ENCODE data around the gene SASH1.

SASH1 gene

GRCh38 chr6:148464319-148465010 is 121.8 kb downstream of the SASH1 start:
- peak; percentile 45 to 51 for DNase-seq

GRCh38 chr6:148465011-148465335 is 122.3 kb downstream of the SASH1 start:
- no peak for DNase-seq

- DNase-seq = no peak
Observed at GRCh38 chr6:148465670-148466069, 123.0 kb downstream of the SASH1 start.

GRCh38 chr6:148466158-148466557 is 123.5 kb downstream of the SASH1 start:
- DNase-seq = no peak

- no peak for DNase-seq
Observed at GRCh38 chr6:148467926-148468325, 125.3 kb downstream of the SASH1 start.

GRCh38 chr6:148470156-148470555 is 127.5 kb downstream of the SASH1 start:
- no peak for DNase-seq

GRCh38 chr6:148470606-148471465 is 128.2 kb downstream of the SASH1 start:
- DNase-seq = no peak

GRCh38 chr6:148471624-148472159 is 129.1 kb downstream of the SASH1 start:
- no peak for DNase-seq

- DNase-seq = no peak
Observed at GRCh38 chr6:148472171-148473105, 129.8 kb downstream of the SASH1 start.

- DNase-seq = no peak
Observed at GRCh38 chr6:148479497-148479896, 136.9 kb downstream of the SASH1 start.

GRCh38 chr6:148487461-148487860 is 144.8 kb downstream of the SASH1 start:
- no peak for DNase-seq

GRCh38 chr6:148491638-148492251 is 149.1 kb downstream of the SASH1 start:
- no peak for DNase-seq

- no peak for DNase-seq
Observed at GRCh38 chr6:148492654-148493290, 150.1 kb downstream of the SASH1 start.

GRCh38 chr6:148493424-148493823 is 150.8 kb downstream of the SASH1 start:
- no peak for DNase-seq

- no peak for DNase-seq
Observed at GRCh38 chr6:148494226-148494625, 151.6 kb downstream of the SASH1 start.

- no peak for DNase-seq
Observed at GRCh38 chr6:148495029-148495428, 152.4 kb downstream of the SASH1 start.

- DNase-seq = no peak
Observed at GRCh38 chr6:148497257-148497656, 154.6 kb downstream of the SASH1 start.

- DNase-seq = no peak
Observed at GRCh38 chr6:148497717-148498116, 155.1 kb downstream of the SASH1 start.

GRCh38 chr6:148500402-148500801 is 157.8 kb downstream of the SASH1 start:
- no peak for DNase-seq

- no peak for DNase-seq
Observed at GRCh38 chr6:148501178-148501590, 158.5 kb downstream of the SASH1 start.

GRCh38 chr6:148502083-148502772 is 159.6 kb downstream of the SASH1 start:
- DNase-seq = no peak

Data from AML-193 (cell line).